RWPE2 (cell line): ENCODE results near the gene PRDM16.

ENCODE experiments used
- ATAC-seq: fragments of 200-7000 bp; cut with Tn5 transposase; 3 replicates; pipeline ENCODE4 v1.9.1; 2021; ENCODE audit warnings: low read depth
- DNase-seq: peaks from one replicate; pipeline ENCODE4 v3.0.0-alpha.2; 2020; ENCODE audit warnings: low spot score
- H3K27ac ChIP-seq: fragments of 450-650 bp; 2 replicates; pipeline ENCODE4 v1.5.1; 2017; ENCODE audit warnings: mild to moderate bottlenecking; ENCODE audit not compliant: poor library complexity, severe bottlenecking
- H3K27me3 ChIP-seq: fragments of 250-450 bp; sonication (Bioruptor Pico); 2 replicates; pipeline ENCODE4 v1.5.1; 2021; ENCODE audit warnings: mild to moderate bottlenecking, moderate library complexity; ENCODE audit not compliant: insufficient read depth, poor library complexity, severe bottlenecking
- H3K36me3 ChIP-seq: fragments of 250-450 bp; sonication (Bioruptor Pico); 2 replicates; pipeline ENCODE4 v1.5.1; 2020; ENCODE audit warnings: low read depth, mild to moderate bottlenecking, moderate library complexity
- H3K4me1 ChIP-seq: fragments of 250-450 bp; sonication (Bioruptor Pico); 2 replicates; pipeline ENCODE4 v1.5.1; 2021; ENCODE audit warnings: mild to moderate bottlenecking, moderate library complexity; ENCODE audit not compliant: insufficient read depth, poor library complexity, severe bottlenecking
- H3K4me3 ChIP-seq: fragments of 250-450 bp; sonication (Bioruptor Pico); 2 replicates; pipeline ENCODE4 v1.5.1; 2021; ENCODE audit warnings: mild to moderate bottlenecking, moderate library complexity; ENCODE audit not compliant: severe bottlenecking
- H3K9me3 ChIP-seq: fragments of 250-450 bp; sonication (Bioruptor Pico); 2 replicates; pipeline ENCODE4 v1.5.1; 2021; ENCODE audit warnings: mild to moderate bottlenecking, moderate library complexity; ENCODE audit not compliant: severe bottlenecking
- CTCF ChIP-seq: fragments of 450-650 bp; IDR thresholded peaks from one replicate; pipeline ENCODE4 v1.5.1; 2017; ENCODE audit warnings: mild to moderate bottlenecking, moderate library complexity; ENCODE audit not compliant: poor library complexity, severe bottlenecking

The PRDM16 gene

GRCh38 chr1:3130268-3130667, 61.3 kb downstream of the PRDM16 start:
- H3K4me3 ChIP-seq, result no peak overlapping the region
- peaks cover 3% of the 10 kb centered on the region for H3K27me3 ChIP-seq
- TF ChIP-seq CTCF, result no peak
- no peak for DNase-seq
- no peaks in the 10 kb centered on the region for H3K4me1 ChIP-seq
- H3K9me3 ChIP-seq, result no peaks in the 10 kb centered on the region
- H3K36me3 ChIP-seq, result no peaks in the 10 kb centered on the region
- no peak overlapping the region for H3K27ac ChIP-seq
- no peak for ATAC-seq

DNA sequence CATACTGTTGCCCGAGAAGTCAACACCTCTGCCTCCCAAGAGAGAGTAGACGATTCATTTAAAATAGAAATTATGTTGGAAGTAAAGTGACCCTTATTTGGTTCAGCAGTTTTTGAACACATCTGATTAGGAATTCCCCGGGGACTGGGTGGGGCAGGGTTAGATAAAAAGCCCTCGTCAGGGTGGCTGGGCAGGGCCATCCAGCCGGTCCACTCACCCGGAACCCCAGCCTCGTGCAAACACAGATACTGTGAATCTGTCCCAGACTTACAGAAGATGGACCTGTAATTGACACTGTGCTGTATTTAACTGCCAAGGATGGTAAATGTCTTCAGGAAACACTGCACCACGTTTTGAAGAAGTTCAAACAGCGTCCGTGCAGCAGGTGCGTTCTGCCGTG, 63.7 kb downstream of the PRDM16 start:
- Histone ChIP-seq H3K9me3 (peaks cover 2% of the 10 kb centered on the region), H3K27ac (no peak overlapping the region), H3K36me3 (no peaks in the 10 kb centered on the region), H3K4me1 (no peaks in the 10 kb centered on the region), H3K27me3 (peaks cover 9% of the 10 kb centered on the region), H3K4me3 (no peak overlapping the region)
- DNase-seq (no peak), ATAC-seq (no peak)
- no peak for TF ChIP-seq CTCF

- Histone ChIP-seq H3K4me3 (no peak overlapping the region), H3K4me1 (no peaks in the 10 kb centered on the region), H3K27me3 (peaks cover 11% of the 10 kb centered on the region), H3K9me3 (peaks cover 2% of the 10 kb centered on the region), H3K36me3 (no peaks in the 10 kb centered on the region), H3K27ac (no peak overlapping the region)
- no peak for TF ChIP-seq CTCF
- DNase-seq (no peak), ATAC-seq (no peak)
Measured at GRCh38 chr1:3133686-3134085, 64.7 kb downstream of the PRDM16 start.

GRCh38 chr1:3134381-3135072, 65.5 kb downstream of the PRDM16 start:
- DNase-seq (no peak), ATAC-seq (no peak)
- no peak for TF ChIP-seq CTCF
- Histone ChIP-seq H3K4me3 (no peak overlapping the region), H3K4me1 (no peaks in the 10 kb centered on the region), H3K36me3 (no peaks in the 10 kb centered on the region), H3K27ac (no peak overlapping the region), H3K9me3 (peaks cover 2% of the 10 kb centered on the region), H3K27me3 (peaks cover 19% of the 10 kb centered on the region)

GRCh38 chr1:3135073-3135702, 66.2 kb downstream of the PRDM16 start:
- TF ChIP-seq CTCF, result no peak
- Histone ChIP-seq H3K9me3 (peaks cover 2% of the 10 kb centered on the region), H3K4me3 (no peak overlapping the region), H3K4me1 (no peaks in the 10 kb centered on the region), H3K36me3 (no peaks in the 10 kb centered on the region), H3K27me3 (peaks cover 26% of the 10 kb centered on the region), H3K27ac (no peak overlapping the region)
- no peak for ATAC-seq
- DNase-seq, result no peak
